ENCODE results near the gene DOK3. TPM values are rescaled to one million over a fixed set of nuclear protein-coding genes. Genes with fewer than 3 reads are reported as not detected.

The DOK3 gene
- total and polyA plus RNA-seq, 2 of the 13 experiments (the other 11 are each of a cell fraction or from before 2014, with no cell fraction given): 1.4 to 1.5 TPM

DNA sequence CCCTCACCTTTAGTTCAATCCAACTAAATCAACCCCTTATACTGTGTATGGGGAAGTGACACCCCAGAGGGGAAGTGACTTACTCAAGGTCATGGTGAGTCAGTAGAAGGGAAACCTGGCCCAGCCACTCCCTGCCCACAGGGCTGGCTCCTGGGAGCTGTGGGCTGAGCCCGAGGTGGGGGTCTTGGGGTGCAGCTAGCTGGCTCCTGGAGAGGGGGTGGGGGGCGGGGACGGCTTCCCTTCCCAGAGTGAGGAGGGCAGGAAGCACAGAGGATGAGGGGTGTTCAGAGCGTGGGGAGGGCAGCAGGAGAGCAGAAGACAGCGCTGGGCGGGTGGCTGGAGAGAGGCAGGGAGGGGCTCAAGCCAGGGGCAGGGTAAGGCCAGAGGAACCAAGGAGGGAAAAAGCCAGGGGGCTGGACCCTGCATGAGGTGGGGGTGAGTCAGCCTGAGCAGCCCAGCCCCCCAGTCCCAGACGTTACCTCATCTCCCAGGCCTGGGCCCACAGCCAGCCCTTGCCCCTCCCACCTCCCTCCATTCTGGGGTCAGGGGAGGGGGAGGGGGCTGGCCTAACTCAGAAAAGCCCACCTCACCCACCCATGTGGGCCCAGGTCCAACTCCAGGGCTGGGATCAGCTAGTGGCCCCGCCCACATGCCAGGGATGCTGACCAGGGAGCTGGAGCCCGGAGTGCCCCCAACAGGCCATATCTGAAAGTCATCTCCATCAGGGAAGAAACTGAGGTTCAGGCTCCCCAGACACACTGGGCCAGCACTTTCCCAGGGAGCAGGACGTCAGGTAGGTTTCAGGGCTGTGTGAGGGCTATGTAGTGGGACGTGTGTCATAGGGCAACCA, 15.1 kb downstream of the DOK3 start (continued):
- TF ChIP-seq, protein P1, sequence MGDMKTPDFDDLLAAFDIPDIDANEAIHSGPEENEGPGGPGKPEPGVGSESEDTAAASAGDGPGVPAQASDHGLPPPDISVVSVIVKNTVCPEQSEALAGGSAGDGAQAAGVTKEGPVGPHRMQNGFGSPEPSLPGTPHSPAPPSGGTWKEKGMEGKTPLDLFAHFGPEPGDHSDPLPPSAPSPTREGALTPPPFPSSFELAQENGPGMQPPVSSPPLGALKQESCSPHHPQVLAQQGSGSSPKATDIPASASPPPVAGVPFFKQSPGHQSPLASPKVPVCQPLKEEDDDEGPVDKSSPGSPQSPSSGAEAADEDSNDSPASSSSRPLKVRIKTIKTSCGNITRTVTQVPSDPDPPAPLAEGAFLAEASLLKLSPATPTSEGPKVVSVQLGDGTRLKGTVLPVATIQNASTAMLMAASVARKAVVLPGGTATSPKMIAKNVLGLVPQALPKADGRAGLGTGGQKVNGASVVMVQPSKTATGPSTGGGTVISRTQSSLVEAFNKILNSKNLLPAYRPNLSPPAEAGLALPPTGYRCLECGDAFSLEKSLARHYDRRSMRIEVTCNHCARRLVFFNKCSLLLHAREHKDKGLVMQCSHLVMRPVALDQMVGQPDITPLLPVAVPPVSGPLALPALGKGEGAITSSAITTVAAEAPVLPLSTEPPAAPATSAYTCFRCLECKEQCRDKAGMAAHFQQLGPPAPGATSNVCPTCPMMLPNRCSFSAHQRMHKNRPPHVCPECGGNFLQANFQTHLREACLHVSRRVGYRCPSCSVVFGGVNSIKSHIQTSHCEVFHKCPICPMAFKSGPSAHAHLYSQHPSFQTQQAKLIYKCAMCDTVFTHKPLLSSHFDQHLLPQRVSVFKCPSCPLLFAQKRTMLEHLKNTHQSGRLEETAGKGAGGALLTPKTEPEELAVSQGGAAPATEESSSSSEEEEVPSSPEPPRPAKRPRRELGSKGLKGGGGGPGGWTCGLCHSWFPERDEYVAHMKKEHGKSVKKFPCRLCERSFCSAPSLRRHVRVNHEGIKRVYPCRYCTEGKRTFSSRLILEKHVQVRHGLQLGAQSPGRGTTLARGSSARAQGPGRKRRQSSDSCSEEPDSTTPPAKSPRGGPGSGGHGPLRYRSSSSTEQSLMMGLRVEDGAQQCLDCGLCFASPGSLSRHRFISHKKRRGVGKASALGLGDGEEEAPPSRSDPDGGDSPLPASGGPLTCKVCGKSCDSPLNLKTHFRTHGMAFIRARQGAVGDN (CRISPR knock-in tag; IDR thresholded peaks at IDR 0.05): peak; percentile 28; the same call in 1 of the 2 replicates
- TF ChIP-seq, protein P2, sequence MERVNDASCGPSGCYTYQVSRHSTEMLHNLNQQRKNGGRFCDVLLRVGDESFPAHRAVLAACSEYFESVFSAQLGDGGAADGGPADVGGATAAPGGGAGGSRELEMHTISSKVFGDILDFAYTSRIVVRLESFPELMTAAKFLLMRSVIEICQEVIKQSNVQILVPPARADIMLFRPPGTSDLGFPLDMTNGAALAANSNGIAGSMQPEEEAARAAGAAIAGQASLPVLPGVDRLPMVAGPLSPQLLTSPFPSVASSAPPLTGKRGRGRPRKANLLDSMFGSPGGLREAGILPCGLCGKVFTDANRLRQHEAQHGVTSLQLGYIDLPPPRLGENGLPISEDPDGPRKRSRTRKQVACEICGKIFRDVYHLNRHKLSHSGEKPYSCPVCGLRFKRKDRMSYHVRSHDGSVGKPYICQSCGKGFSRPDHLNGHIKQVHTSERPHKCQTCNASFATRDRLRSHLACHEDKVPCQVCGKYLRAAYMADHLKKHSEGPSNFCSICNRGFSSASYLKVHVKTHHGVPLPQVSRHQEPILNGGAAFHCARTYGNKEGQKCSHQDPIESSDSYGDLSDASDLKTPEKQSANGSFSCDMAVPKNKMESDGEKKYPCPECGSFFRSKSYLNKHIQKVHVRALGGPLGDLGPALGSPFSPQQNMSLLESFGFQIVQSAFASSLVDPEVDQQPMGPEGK (CRISPR knock-in tag; IDR thresholded peaks at IDR 0.05): peak; percentile 47
- TF ChIP-seq ZNF619 (CRISPR knock-in tag; IDR thresholded peaks at IDR 0.05): no peak
- no peak for TF ChIP-seq ZNF260 (CRISPR knock-in tag; IDR thresholded peaks at IDR 0.05; ENCODE audit: borderline replicate concordance, low read depth)
- TF ChIP-seq, protein P3, sequence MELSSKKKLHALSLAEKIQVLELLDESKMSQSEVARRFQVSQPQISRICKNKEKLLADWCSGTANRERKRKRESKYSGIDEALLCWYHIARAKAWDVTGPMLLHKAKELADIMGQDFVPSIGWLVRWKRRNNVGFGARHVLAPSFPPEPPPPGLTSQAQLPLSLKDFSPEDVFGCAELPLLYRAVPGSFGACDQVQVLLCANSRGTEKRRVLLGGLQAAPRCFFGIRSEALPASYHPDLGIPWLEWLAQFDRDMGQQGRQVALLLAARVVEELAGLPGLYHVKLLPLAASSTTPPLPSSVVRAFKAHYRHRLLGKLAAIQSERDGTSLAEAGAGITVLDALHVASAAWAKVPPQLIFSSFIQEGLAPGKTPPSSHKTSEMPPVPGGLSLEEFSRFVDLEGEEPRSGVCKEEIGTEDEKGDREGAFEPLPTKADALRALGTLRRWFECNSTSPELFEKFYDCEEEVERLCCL (CRISPR knock-in tag; IDR thresholded peaks at IDR 0.05; ENCODE audit: borderline replicate concordance): no peak
- TF ChIP-seq SP2 (CRISPR knock-in tag; IDR thresholded peaks at IDR 0.05): no peak
- TF ChIP-seq YEATS4 (CRISPR knock-in tag; IDR thresholded peaks at IDR 0.05; ENCODE audit: borderline replicate concordance): no peak
- TF ChIP-seq GABPB1 (CRISPR knock-in tag; IDR thresholded peaks at IDR 0.05): no peak
- peak; percentile 29; the same call in 1 of the 2 replicates for TF ChIP-seq POLR2G (IDR thresholded peaks at IDR 0.05; ENCODE audit: low read depth, low read length)
- peak; percentile 28 for TF ChIP-seq XRCC5 (optimal IDR thresholded peaks at IDR 0.05; ENCODE audit: low read length)
- TF ChIP-seq FOSL2 (CRISPR knock-in tag; IDR thresholded peaks at IDR 0.05): peak; percentile 38; the same call in 1 of the 2 replicates
